Measurements from ENCODE around the gene CYP2D6. TPM values are rescaled to one million over a fixed set of nuclear protein-coding genes. Genes with fewer than 3 reads are reported as not detected.

The CYP2D6 gene
- total and polyA plus RNA-seq, 10 of the 15 experiments (the other 5 are each of a cell fraction or from before 2014, with no cell fraction given): 0.08 to 1.4 (median 0.39) TPM

DNA sequence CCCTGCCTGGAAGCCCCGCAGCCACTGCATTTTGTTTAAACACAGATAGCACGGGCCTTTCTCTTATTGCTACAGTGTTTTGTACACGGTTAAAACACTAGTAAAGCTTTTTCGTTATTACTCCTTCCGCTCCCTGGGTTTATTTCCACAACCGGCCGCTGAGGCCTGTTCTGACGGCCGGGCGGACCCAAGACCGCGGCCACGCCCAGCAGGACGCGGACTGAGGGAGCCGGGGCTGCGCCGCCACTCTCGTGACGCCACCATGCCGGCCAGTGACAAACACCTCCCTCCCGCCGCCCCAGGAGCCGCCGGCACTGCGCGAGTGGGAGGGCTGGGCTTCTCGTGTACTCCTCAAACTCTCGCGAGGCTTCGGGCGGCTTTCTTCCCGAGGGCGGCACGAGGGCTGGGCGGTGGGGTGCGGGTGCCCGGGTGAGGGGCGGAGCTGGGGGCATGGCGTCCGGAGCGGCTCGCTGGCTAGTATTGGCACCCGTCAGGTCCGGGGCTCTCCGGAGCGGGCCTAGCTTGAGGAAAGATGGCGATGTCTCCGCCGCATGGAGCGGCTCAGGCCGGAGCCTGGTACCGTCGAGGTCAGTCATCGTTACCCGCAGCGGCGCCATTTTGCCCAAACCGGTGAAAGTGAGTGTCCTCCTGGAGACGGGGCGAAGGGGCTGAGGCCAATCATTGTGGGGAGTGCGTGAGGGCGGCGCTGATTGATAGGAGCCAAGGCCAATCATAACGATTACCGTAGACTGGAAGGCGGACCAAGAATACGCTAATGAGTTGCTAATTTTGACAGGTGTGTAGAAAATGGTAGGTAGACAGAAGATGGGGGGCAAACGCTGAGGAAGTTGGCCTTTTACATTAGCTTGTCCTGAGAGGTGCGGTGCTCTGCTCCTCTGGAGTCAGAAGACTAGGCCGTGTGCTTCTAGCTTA is 51.0 kb downstream of the CYP2D6 start, which contains the start of gene SMDT1 (continued):
- TF ChIP-seq, protein P1, sequence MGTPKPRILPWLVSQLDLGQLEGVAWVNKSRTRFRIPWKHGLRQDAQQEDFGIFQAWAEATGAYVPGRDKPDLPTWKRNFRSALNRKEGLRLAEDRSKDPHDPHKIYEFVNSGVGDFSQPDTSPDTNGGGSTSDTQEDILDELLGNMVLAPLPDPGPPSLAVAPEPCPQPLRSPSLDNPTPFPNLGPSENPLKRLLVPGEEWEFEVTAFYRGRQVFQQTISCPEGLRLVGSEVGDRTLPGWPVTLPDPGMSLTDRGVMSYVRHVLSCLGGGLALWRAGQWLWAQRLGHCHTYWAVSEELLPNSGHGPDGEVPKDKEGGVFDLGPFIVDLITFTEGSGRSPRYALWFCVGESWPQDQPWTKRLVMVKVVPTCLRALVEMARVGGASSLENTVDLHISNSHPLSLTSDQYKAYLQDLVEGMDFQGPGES (IDR thresholded peaks at IDR 0.05): peak; percentile 81
- TF ChIP-seq BACH1 (IDR thresholded peaks at IDR 0.05; ENCODE audit: borderline replicate concordance) (peak; percentile 53; the same call in 1 of the 2 replicates), FOXM1 (IDR thresholded peaks at IDR 0.05; ENCODE audit: low read depth, low read length) (no peak), LARP7 (IDR thresholded peaks at IDR 0.05) (peak; percentile 57; the same call in 1 of the 2 replicates), BRCA1 (IDR thresholded peaks at IDR 0.05; ENCODE audit: low read depth, low read length) (peak; percentile 80), GABPA (IDR thresholded peaks at IDR 0.05; ENCODE audit: low read depth) (no peak), CEBPB (IDR thresholded peaks at IDR 0.05; ENCODE audit: borderline replicate concordance in 1 of 2, low read depth in 2 of 2, low read length in 2 of 2) (no peak), RBBP5 (conservative IDR thresholded peaks at IDR 0.05) (0 out of 2 replicates have a peak, but pooled peaks have one; percentile 31), NR2C1 (IDR thresholded peaks at IDR 0.05) (peak; percentile 32; the same call in 1 of the 2 replicates), CREM (IDR thresholded peaks at IDR 0.05; ENCODE audit: low read depth) (peak; percentile 73), TCF7 (IDR thresholded peaks at IDR 0.05; ENCODE audit: borderline replicate concordance) (no peak), ATF7 (IDR thresholded peaks at IDR 0.05; ENCODE audit: low read depth) (no peak; the same call in 1 of the 2 replicates), YBX1 (IDR thresholded peaks at IDR 0.05) (no peak), POU2F2 (IDR thresholded peaks at IDR 0.05; ENCODE audit: borderline replicate concordance, low read depth, low read length) (peak; percentile 89), YY1 (IDR thresholded peaks at IDR 0.05; ENCODE audit: low read depth, low read length) (peak; percentile 98), RFX5 (IDR thresholded peaks at IDR 0.05; ENCODE audit: low read depth, low read length) (0 out of 2 replicates have a peak, but pooled peaks have one; percentile 49), SMAD1 (IDR thresholded peaks at IDR 0.05; ENCODE audit: low read depth, partially characterized antibody) (no peak), STAT3 (IDR thresholded peaks at IDR 0.05; ENCODE audit: low read depth, low read length) (no peak), STAT1 (conservative IDR thresholded peaks at IDR 0.05) (no peak), NRF1 (conservative IDR thresholded peaks at IDR 0.05; ENCODE audit: low read depth, low read length) (0 out of 2 replicates have a peak, but pooled peaks have one; percentile 16), ZZZ3 (IDR thresholded peaks at IDR 0.05; ENCODE audit: control insufficient read depth, insufficient read length, low read depth) (no peak), ASH2L (IDR thresholded peaks at IDR 0.05; ENCODE audit: borderline replicate concordance, low read depth) (peak; percentile 57; the same call in 1 of the 2 replicates), PML (IDR thresholded peaks at IDR 0.05; ENCODE audit: low read length) (peak; percentile 90), NR2C2 (IDR thresholded peaks at IDR 0.05; ENCODE audit: borderline replicate concordance, control insufficient read depth, insufficient read length, low read depth) (no peak)
- TF ChIP-seq, protein P2, sequence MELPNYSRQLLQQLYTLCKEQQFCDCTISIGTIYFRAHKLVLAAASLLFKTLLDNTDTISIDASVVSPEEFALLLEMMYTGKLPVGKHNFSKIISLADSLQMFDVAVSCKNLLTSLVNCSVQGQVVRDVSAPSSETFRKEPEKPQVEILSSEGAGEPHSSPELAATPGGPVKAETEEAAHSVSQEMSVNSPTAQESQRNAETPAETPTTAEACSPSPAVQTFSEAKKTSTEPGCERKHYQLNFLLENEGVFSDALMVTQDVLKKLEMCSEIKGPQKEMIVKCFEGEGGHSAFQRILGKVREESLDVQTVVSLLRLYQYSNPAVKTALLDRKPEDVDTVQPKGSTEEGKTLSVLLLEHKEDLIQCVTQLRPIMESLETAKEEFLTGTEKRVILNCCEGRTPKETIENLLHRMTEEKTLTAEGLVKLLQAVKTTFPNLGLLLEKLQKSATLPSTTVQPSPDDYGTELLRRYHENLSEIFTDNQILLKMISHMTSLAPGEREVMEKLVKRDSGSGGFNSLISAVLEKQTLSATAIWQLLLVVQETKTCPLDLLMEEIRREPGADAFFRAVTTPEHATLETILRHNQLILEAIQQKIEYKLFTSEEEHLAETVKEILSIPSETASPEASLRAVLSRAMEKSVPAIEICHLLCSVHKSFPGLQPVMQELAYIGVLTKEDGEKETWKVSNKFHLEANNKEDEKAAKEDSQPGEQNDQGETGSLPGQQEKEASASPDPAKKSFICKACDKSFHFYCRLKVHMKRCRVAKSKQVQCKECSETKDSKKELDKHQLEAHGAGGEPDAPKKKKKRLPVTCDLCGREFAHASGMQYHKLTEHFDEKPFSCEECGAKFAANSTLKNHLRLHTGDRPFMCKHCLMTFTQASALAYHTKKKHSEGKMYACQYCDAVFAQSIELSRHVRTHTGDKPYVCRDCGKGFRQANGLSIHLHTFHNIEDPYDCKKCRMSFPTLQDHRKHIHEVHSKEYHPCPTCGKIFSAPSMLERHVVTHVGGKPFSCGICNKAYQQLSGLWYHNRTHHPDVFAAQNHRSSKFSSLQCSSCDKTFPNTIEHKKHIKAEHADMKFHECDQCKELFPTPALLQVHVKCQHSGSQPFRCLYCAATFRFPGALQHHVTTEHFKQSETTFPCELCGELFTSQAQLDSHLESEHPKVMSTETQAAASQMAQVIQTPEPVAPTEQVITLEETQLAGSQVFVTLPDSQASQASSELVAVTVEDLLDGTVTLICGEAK (IDR thresholded peaks at IDR 0.05; ENCODE audit: borderline replicate concordance): 0 out of 2 replicates have a peak, but pooled peaks have one; percentile 12
- TF ChIP-seq, protein P3, sequence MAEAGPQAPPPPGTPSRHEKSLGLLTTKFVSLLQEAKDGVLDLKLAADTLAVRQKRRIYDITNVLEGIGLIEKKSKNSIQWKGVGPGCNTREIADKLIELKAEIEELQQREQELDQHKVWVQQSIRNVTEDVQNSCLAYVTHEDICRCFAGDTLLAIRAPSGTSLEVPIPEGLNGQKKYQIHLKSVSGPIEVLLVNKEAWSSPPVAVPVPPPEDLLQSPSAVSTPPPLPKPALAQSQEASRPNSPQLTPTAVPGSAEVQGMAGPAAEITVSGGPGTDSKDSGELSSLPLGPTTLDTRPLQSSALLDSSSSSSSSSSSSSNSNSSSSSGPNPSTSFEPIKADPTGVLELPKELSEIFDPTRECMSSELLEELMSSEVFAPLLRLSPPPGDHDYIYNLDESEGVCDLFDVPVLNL (IDR thresholded peaks at IDR 0.05; ENCODE audit: low read depth, low read length): peak; percentile 22; the same call in 1 of the 2 replicates

Measured in GM12878 (cell line).